HUES64 (cell line): ENCODE measurements around the gene ARL9. TPM values are rescaled to one million over a fixed set of nuclear protein-coding genes. Genes with fewer than 3 reads are reported as not detected.
A peak's percentile ranks its signal among the peaks of the same experiment; 100 is the strongest.
"Not testable (repeated sequence)": the region's sequence is repeated elsewhere in the genome, so short reads cannot be mapped to it uniquely, and the experiment has no call there.

Source experiments
- H3K27ac ChIP-seq: 2 replicates; pipeline ENCODE4 v1.7.0; 2013; ENCODE audit warnings: low read depth, low read length, inconsistent platforms
- H3K27me3 ChIP-seq: 2 replicates; pipeline ENCODE4 v1.6.1; 2013; ENCODE audit warnings: mild to moderate bottlenecking, low read length; ENCODE audit not compliant: insufficient read depth
- H3K36me3 ChIP-seq: 2 replicates; pipeline ENCODE4 v1.6.1; 2013; ENCODE audit warnings: mild to moderate bottlenecking, low read length; ENCODE audit not compliant: insufficient read depth
- H3K4me1 ChIP-seq: 2 replicates; pipeline ENCODE4 v1.6.1; 2013; ENCODE audit warnings: mild to moderate bottlenecking, low read length, moderate library complexity; ENCODE audit not compliant: insufficient read depth
- H3K4me3 ChIP-seq: 2 replicates; pipeline ENCODE4 v1.5.1; 2013; ENCODE audit warnings: mild to moderate bottlenecking, low read length, moderate library complexity
- H3K9ac ChIP-seq: 2 replicates; pipeline ENCODE4 v1.6.1; 2013; ENCODE audit warnings: mild to moderate bottlenecking, low read depth, low read length
- H3K9me3 ChIP-seq: 2 replicates; pipeline ENCODE4 v1.6.1; 2013; ENCODE audit warnings: low read depth, low read length; ENCODE audit not compliant: insufficient read depth
- WGBS: fragments of 150-250, 120-280 bp; methylation state at CpG from one replicate; pipeline ENCODE4 v1.1.7; 2013; ENCODE audit warnings: missing lambda C conversion rate; 5-methylcytosine and 5-hydroxymethylcytosine counted together
- polyA plus RNA-seq, 2 experiments: library from polyadenylated mRNA; stranded (reverse); fragments of 50-300 nt; gene quantifications; one replicate each; pipeline ENCODE4 v1.2.3, GENCODE V29; 2013

The ARL9 gene, protein sequence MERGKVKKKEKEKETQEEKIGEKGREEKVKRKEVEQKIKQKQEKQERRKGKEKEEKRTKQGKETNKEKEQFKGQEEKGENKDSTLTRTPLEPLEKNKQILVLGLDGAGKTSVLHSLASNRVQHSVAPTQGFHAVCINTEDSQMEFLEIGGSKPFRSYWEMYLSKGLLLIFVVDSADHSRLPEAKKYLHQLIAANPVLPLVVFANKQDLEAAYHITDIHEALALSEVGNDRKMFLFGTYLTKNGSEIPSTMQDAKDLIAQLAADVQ
- 0.65 TPM for polyA plus RNA-seq (2013, experiment 1 of 2)
- polyA plus RNA-seq (2013, experiment 2 of 2), result 0.89 TPM

- Histone ChIP-seq H3K4me3 (peak within 1 kb of the TSS; percentile 64), H3K36me3 (peaks cover 34% of the 10 kb centered on the region), H3K27me3 (peaks cover 23% of the 10 kb centered on the region), H3K27ac (no peak within 1 kb of the TSS), H3K4me1 (no peaks in the 10 kb centered on the region), H3K9me3 (no peaks in the 10 kb centered on the region), H3K9ac (peak within 1 kb of the TSS; percentile 51)
- 1% methylated on average over 56 of the region's 56 CpGs for WGBS
Measured at GRCh38 chr4:56505269-56506130, at the start of gene ARL9. Gene ARL9 (plus strand): TSS chr4:56505791. CDS start chr4:56505863, 72 bp downstream.

DNA sequence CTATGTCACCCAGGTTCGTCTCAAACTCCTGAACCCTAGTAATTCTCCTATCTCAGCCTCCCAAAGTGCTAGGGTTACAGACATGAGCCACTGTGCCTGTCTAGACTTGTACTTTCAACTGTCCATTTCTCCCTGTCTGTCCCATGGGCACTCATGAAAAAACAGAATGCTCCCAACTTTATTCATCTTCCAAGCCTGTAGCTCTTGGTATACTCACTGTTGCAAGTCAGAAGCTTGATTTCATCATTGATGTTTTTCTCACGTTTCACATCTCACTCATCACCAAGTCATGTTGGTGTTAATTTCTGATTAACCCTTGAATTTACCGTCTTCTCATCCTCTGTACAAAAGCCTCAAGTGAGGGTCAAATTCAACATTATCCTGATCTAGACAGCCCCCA, 45.5 kb upstream of the ARL9 start:
- Histone ChIP-seq H3K4me3 (no peak overlapping the region), H3K4me1 (no peaks in the 10 kb centered on the region), H3K9me3 (no peaks in the 10 kb centered on the region), H3K27me3 (no peaks in the 10 kb centered on the region), H3K9ac (no peak overlapping the region), H3K36me3 (peaks cover 80% of the 10 kb centered on the region), H3K27ac (no peak overlapping the region)
- 93% methylated on average over 3 of the region's 3 CpGs for WGBS

GRCh38 chr4:56462157-56462556, 43.4 kb upstream of the ARL9 start:
- no peaks in the 10 kb centered on the region for H3K9me3 ChIP-seq
- H3K27me3 ChIP-seq, result no peaks in the 10 kb centered on the region
- no peak overlapping the region for H3K27ac ChIP-seq
- H3K9ac ChIP-seq, result no peak overlapping the region
- H3K36me3 ChIP-seq, result peaks cover 59% of the 10 kb centered on the region
- H3K4me1 ChIP-seq, result 0 out of 2 replicates have a peak, but pooled peaks cover 4% of the 10 kb centered on the region
- H3K4me3 ChIP-seq, result no peak overlapping the region

GRCh38 chr4:56463711-56464110, 41.9 kb upstream of the ARL9 start:
- Histone ChIP-seq H3K4me1 (peaks cover 7% of the 10 kb centered on the region; the same call in 1 of the 2 replicates), H3K27me3 (no peaks in the 10 kb centered on the region), H3K9me3 (no peaks in the 10 kb centered on the region), H3K36me3 (peaks cover 44% of the 10 kb centered on the region), H3K9ac (no peak overlapping the region), H3K4me3 (no peak overlapping the region), H3K27ac (no peak overlapping the region)
- WGBS, result 89% methylated on average over 5 of the region's 5 CpGs

GRCh38 chr4:56464581-56464980, 41.0 kb upstream of the ARL9 start:
- Histone ChIP-seq H3K36me3 (peaks cover 38% of the 10 kb centered on the region), H3K9me3 (no peaks in the 10 kb centered on the region), H3K4me1 (peaks cover 15% of the 10 kb centered on the region; the same call in 1 of the 2 replicates), H3K27ac (no peak overlapping the region), H3K9ac (no peak overlapping the region), H3K27me3 (no peaks in the 10 kb centered on the region), H3K4me3 (no peak overlapping the region)
- 82% methylated on average over 3 of the region's 3 CpGs for WGBS

- Histone ChIP-seq H3K4me1 (peaks cover 15% of the 10 kb centered on the region; the same call in 1 of the 2 replicates), H3K27ac (no peak overlapping the region)
- 70% methylated on average over 10 of the region's 10 CpGs for WGBS
Measured at GRCh38 chr4:56465599-56466295, 39.8 kb upstream of the ARL9 start.

DNA sequence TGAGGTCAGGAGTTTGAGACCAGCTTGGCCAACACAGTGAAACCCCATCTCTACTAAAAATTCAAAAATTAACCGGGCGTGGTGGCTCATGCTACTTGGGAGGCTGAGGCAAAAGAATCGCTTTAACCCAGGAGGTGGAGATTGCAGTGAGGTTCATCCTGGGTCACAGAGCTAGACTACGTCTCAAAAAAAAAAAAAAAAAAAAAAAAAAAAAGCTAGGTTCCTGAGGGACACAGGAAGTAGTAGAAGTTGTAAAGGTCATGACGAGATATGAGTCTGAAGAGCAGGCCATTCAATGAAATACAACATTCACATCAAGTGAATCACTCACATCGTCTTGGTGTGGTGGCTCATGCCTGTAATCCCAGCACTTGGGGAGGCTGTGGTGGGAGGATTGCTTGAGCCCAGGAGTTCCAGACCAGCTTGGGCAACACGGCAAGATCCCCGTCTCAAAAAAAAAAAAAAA, 39.3 kb upstream of the ARL9 start:
- Histone ChIP-seq H3K4me3 (peak overlapping the region; percentile 88), H3K4me1 (peaks cover 15% of the 10 kb centered on the region; the same call in 1 of the 2 replicates), H3K36me3 (peaks cover 39% of the 10 kb centered on the region), H3K9ac (peak overlapping the region; percentile 86)
- WGBS, result 24% methylated on average over 6 of the region's 8 CpGs
- H3K9me3 ChIP-seq, H3K27ac ChIP-seq, H3K27me3 ChIP-seq: not testable (repeated sequence)

More at GRCh38 chr4:56465599-56466295, 39.8 kb upstream of the ARL9 start:
- peaks cover 39% of the 10 kb centered on the region for H3K36me3 ChIP-seq
- H3K9ac ChIP-seq, result peak overlapping the region; percentile 86; the same call in 1 of the 2 replicates
- no peaks in the 10 kb centered on the region for H3K9me3 ChIP-seq
- H3K27me3 ChIP-seq, result no peaks in the 10 kb centered on the region
- peak overlapping the region; percentile 88 for H3K4me3 ChIP-seq

- no peaks in the 10 kb centered on the region for H3K9me3 ChIP-seq
Measured at GRCh38 chr4:56466910-56467283, 38.7 kb upstream of the ARL9 start.

DNA sequence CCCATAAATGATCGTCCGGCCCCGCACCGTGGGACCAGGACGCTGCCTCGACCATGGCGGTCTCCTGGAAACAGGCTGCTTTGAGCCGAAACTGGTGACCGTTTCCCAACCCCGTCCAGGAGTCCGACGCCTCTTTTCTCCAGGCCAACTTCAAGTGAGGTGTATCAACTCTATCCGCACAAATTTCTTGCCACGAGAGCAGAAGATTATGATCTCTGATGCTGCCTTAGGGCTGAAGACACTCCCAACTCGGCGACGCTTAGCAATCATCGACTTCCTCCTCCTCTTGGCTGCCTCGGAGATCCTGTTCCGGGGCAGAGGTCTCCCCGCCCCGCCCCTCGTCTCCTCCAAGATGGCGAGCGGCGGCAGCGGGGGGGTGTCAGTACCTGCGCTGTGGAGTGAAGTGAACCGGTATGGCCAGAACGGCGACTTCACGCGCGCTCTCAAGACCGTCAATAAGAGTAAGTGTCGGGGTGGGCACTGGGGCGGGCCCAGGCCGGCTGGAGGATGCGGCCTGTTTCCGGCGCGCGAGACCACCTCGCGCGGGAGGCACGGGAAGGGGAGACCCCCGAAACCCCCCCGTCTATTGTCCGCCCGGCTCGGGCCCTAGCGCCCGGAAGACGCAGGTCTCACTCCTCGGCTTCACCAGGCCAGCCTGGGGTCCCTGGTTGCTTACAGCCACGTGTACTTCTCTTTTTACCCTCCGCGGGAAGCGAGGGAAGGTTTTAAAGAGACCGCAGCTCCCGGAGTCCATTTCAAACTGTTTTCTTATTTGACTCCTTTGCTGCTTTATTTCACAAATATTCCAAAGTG, 38.1 kb upstream of the ARL9 start, which contains the start of gene SRP72:
SRP72 (plus strand) TSS at position 334 of the 813 bp plus-strand sequence; CDS start at position 353, 19 bp downstream.
- H3K27me3 ChIP-seq, result no peaks in the 10 kb centered on the region
- H3K4me3 ChIP-seq, result peak within 1 kb of the TSS; percentile 88
- WGBS, result under 1% methylated on average over 62 of the region's 62 CpGs
- peak within 1 kb of the TSS; percentile 84 for H3K27ac ChIP-seq
- H3K36me3 ChIP-seq, result peaks cover 39% of the 10 kb centered on the region
- peaks cover 15% of the 10 kb centered on the region; the same call in 1 of the 2 replicates for H3K4me1 ChIP-seq
- H3K9ac ChIP-seq, result peak within 1 kb of the TSS; percentile 86
- no peaks in the 10 kb centered on the region for H3K9me3 ChIP-seq

More at GRCh38 chr4:56466910-56467283, 38.7 kb upstream of the ARL9 start:
- Histone ChIP-seq H3K36me3 (peaks cover 39% of the 10 kb centered on the region), H3K27ac (peak overlapping the region; percentile 84), H3K27me3 (no peaks in the 10 kb centered on the region), H3K4me1 (peaks cover 15% of the 10 kb centered on the region; the same call in 1 of the 2 replicates), H3K4me3 (peak overlapping the region; percentile 88), H3K9ac (peak overlapping the region; percentile 86)
- WGBS, result under 1% methylated on average over 8 of the region's 8 CpGs

GRCh38 chr4:56468097-56468422, 37.5 kb upstream of the ARL9 start:
- no peaks in the 10 kb centered on the region for H3K27me3 ChIP-seq
- peaks cover 39% of the 10 kb centered on the region for H3K36me3 ChIP-seq
- H3K4me3 ChIP-seq, result peak overlapping the region; percentile 88
- H3K4me1 ChIP-seq, result peaks cover 15% of the 10 kb centered on the region; the same call in 1 of the 2 replicates
- under 1% methylated on average over 8 of the region's 10 CpGs for WGBS
- H3K9ac ChIP-seq, result peak overlapping the region; percentile 86
- no peaks in the 10 kb centered on the region for H3K9me3 ChIP-seq
- H3K27ac ChIP-seq, result peak overlapping the region; percentile 84
